ENCODE measurements around the gene ACOT7. TPM values are rescaled to one million over a fixed set of nuclear protein-coding genes. Genes with fewer than 3 reads are reported as not detected.
A peak's percentile ranks its signal among the peaks of the same experiment; 100 is the strongest.

Gene ACOT7
- total RNA-seq, 1 experiment from 2014 or later = 151 TPM

GRCh38 chr1:6367381-6368012 is 26.1 kb downstream of the ACOT7 start (continued):
- TF ChIP-seq, protein P1, sequence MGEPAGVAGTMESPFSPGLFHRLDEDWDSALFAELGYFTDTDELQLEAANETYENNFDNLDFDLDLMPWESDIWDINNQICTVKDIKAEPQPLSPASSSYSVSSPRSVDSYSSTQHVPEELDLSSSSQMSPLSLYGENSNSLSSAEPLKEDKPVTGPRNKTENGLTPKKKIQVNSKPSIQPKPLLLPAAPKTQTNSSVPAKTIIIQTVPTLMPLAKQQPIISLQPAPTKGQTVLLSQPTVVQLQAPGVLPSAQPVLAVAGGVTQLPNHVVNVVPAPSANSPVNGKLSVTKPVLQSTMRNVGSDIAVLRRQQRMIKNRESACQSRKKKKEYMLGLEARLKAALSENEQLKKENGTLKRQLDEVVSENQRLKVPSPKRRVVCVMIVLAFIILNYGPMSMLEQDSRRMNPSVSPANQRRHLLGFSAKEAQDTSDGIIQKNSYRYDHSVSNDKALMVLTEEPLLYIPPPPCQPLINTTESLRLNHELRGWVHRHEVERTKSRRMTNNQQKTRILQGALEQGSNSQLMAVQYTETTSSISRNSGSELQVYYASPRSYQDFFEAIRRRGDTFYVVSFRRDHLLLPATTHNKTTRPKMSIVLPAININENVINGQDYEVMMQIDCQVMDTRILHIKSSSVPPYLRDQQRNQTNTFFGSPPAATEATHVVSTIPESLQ (CRISPR knock-in tag; IDR thresholded peaks at IDR 0.05) = no peak

DNA sequence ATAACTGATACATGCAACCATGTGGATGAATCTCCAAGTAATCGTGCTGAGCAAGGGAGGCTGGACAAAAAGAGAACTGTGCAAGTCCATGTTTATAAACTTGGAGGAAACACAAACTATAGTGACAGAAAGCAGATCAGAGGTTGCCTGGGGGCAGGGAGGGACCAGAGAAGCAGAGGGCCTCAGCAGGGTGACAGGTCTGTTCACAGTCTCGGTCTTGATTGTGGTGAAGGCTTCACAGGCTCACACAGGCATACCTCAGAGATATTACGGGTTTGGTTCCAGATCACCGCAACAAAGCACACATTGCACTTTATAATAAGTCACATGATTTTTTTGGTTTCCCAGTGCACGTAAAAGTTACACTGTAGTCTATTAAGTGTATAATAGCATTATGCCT is 28.5 kb downstream of the ACOT7 start:
- Mint-ChIP-seq H3K27ac (peak overlapping the region; percentile 34; the same call in 1 of the 2 replicates), H3K9me3 (no peaks in the 10 kb centered on the region), H3K36me3 (peaks cover 3% of the 10 kb centered on the region), H3K27me3 (ENCODE audit: low read depth) (no peaks in the 10 kb centered on the region), H3K4me1 (peaks cover 23% of the 10 kb centered on the region), H3K4me3 (no peak overlapping the region)
- ChIA-PET CTCF (interaction anchor here (0.7 kb wide), 2 partner anchors 14 to 77 kb away, joined by 3 read pairs; no protein-coding TSS in a partner anchor), POLR2A (no interaction called here)
- ATAC-seq (no peak), DNase-seq (ENCODE audit: low spot score) (no peak)
- TF ChIP-seq NFYB (CRISPR knock-in tag; conservative IDR thresholded peaks at IDR 0.05; ENCODE audit: low read depth) = no peak
- no peak for TF ChIP-seq ZNF263 (CRISPR knock-in tag; IDR thresholded peaks at IDR 0.05; ENCODE audit: low read depth)
- TF ChIP-seq, protein P2, sequence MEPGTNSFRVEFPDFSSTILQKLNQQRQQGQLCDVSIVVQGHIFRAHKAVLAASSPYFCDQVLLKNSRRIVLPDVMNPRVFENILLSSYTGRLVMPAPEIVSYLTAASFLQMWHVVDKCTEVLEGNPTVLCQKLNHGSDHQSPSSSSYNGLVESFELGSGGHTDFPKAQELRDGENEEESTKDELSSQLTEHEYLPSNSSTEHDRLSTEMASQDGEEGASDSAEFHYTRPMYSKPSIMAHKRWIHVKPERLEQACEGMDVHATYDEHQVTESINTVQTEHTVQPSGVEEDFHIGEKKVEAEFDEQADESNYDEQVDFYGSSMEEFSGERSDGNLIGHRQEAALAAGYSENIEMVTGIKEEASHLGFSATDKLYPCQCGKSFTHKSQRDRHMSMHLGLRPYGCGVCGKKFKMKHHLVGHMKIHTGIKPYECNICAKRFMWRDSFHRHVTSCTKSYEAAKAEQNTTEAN (CRISPR knock-in tag; IDR thresholded peaks at IDR 0.05) = no peak
- TF ChIP-seq PRRX2 (CRISPR knock-in tag; IDR thresholded peaks at IDR 0.05) = no peak
- TF ChIP-seq OVOL2 (CRISPR knock-in tag; IDR thresholded peaks at IDR 0.05; ENCODE audit: borderline replicate concordance) = no peak
- no peak for TF ChIP-seq SOX15 (CRISPR knock-in tag; IDR thresholded peaks at IDR 0.05)
- TF ChIP-seq ZNF138 (CRISPR knock-in tag; conservative IDR thresholded peaks at IDR 0.05) = no peak
- no peak for TF ChIP-seq TP53 (CRISPR knock-in tag; IDR thresholded peaks at IDR 0.05)
- TF ChIP-seq RORB (CRISPR knock-in tag; IDR thresholded peaks at IDR 0.05) = no peak
- no peak for TF ChIP-seq MAX (CRISPR knock-in tag; IDR thresholded peaks at IDR 0.05)
- no peak for TF ChIP-seq HMGA2 (CRISPR knock-in tag; IDR thresholded peaks at IDR 0.05)
- TF ChIP-seq FOXJ3 (CRISPR knock-in tag; IDR thresholded peaks at IDR 0.05; ENCODE audit: borderline replicate concordance) = no peak
- no peak for TF ChIP-seq CBFB (CRISPR knock-in tag; IDR thresholded peaks at IDR 0.05; ENCODE audit: low read depth)
- no peak for TF ChIP-seq NR2C2 (CRISPR knock-in tag; IDR thresholded peaks at IDR 0.05)
- TF ChIP-seq ZMAT4 (CRISPR knock-in tag; IDR thresholded peaks at IDR 0.05) = no peak
- TF ChIP-seq E2F4 (CRISPR knock-in tag; IDR thresholded peaks at IDR 0.05; ENCODE audit: borderline replicate concordance, low read depth) = no peak
- no peak for TF ChIP-seq ZSCAN18 (CRISPR knock-in tag; IDR thresholded peaks at IDR 0.05)
- no peak for TF ChIP-seq JAZF1 (CRISPR knock-in tag; IDR thresholded peaks at IDR 0.05)
- TF ChIP-seq ZNF671 (CRISPR knock-in tag; IDR thresholded peaks at IDR 0.05) = no peak
